Cortex of kidney (tissue), 1 donor: ENCODE data around the gene NCK2.

Experiments
- DNase-seq: peaks from one replicate; lab custom pipeline; 2025; lab: John Stamatoyannopoulos, UW

Gene NCK2

GRCh38 chr2:105792561-105792960 lies 47.8 kb downstream of the NCK2 start:
- DNase-seq: no peak

GRCh38 chr2:105793196-105793975 lies 48.7 kb downstream of the NCK2 start:
- DNase-seq: no peak

GRCh38 chr2:105794926-105795574 lies 50.3 kb downstream of the NCK2 start:
- no peak for DNase-seq

GRCh38 chr2:105795575-105795934 lies 50.8 kb downstream of the NCK2 start:
- DNase-seq: no peak

GRCh38 chr2:105796131-105796638 lies 51.5 kb downstream of the NCK2 start:
- no peak for DNase-seq

- no peak for DNase-seq
These were observed 52.1 kb downstream of the NCK2 start for GRCh38 chr2:105796791-105797190.

GRCh38 chr2:105797298-105797819 lies 52.6 kb downstream of the NCK2 start:
- no peak for DNase-seq

- no peak for DNase-seq
These were observed 53.9 kb downstream of the NCK2 start for GRCh38 chr2:105798595-105798994.

GRCh38 chr2:105800036-105800713 lies 55.5 kb downstream of the NCK2 start:
- DNase-seq: no peak

- no peak for DNase-seq
These were observed 56.4 kb downstream of the NCK2 start for GRCh38 chr2:105800953-105801635.

- DNase-seq: no peak
These were observed 57.2 kb downstream of the NCK2 start for GRCh38 chr2:105801961-105802360.

- no peak for DNase-seq
These were observed 57.9 kb downstream of the NCK2 start for GRCh38 chr2:105802587-105802986.

GRCh38 chr2:105803337-105803736 lies 58.6 kb downstream of the NCK2 start:
- DNase-seq: no peak

- DNase-seq: no peak
These were observed 59.1 kb downstream of the NCK2 start for GRCh38 chr2:105803773-105804172.

GRCh38 chr2:105804266-105804665 lies 59.6 kb downstream of the NCK2 start:
- no peak for DNase-seq

- no peak for DNase-seq
These were observed 62.3 kb downstream of the NCK2 start for GRCh38 chr2:105806996-105807395.

- no peak for DNase-seq
These were observed 63.8 kb downstream of the NCK2 start for GRCh38 chr2:105808423-105809096.

GRCh38 chr2:105809097-105809473 lies 64.4 kb downstream of the NCK2 start:
- no peak for DNase-seq

- DNase-seq: no peak
These were observed 65.0 kb downstream of the NCK2 start for GRCh38 chr2:105809723-105810122.

GRCh38 chr2:105812180-105813044 lies 67.7 kb downstream of the NCK2 start:
- DNase-seq: no peak

GRCh38 chr2:105813045-105813315 lies 68.3 kb downstream of the NCK2 start:
- no peak for DNase-seq
